Naive B cell (primary cell): ENCODE measurements around the gene IMMP2L. TPM values are rescaled to one million over a fixed set of nuclear protein-coding genes. Genes with fewer than 3 reads are reported as not detected.
"Not testable (repeated sequence)": the region's sequence is repeated elsewhere in the genome, so short reads cannot be mapped to it uniquely, and the experiment has no call there.

ENCODE experiments used
- ATAC-seq, 2 donors: fragments of 150-1000 bp; cut with Tn5 transposase; 2 replicates each; pipeline ENCODE4 v1.10.0; 2021; ENCODE audit warnings: low read depth in 2 of 2, mild to moderate bottlenecking in 2 of 2, moderate library complexity in 2 of 2
- DNase-seq: peaks from one replicate; pipeline ENCODE4 v3.0.0; 2022
- H3K27ac Mint-ChIP-seq, 6 donors: one replicate each; pipeline ENCODE4 v1.8.0; 2020 to 2022; ENCODE audit warnings: mild to moderate bottlenecking in 6 of 6, mixed read lengths in 6 of 6, moderate library complexity in 5 of 6, inconsistent platforms in 2 of 6
- H3K27me3 Mint-ChIP-seq, 3 donors: one replicate each; pipeline ENCODE4 v1.8.0; 2021 to 2022; ENCODE audit warnings: mixed read lengths in 3 of 3, mild to moderate bottlenecking in 1 of 3
- H3K36me3 Mint-ChIP-seq, 2 donors: one replicate each; pipeline ENCODE4 v1.8.0; 2020 to 2022; ENCODE audit warnings: mixed read lengths in 2 of 2, inconsistent platforms in 1 of 2, mild to moderate bottlenecking in 1 of 2
- H3K4me1 Mint-ChIP-seq, 3 donors: one replicate each; pipeline ENCODE4 v1.8.0; 2020 to 2022; ENCODE audit warnings: mixed read lengths in 3 of 3, inconsistent platforms in 1 of 3, mild to moderate bottlenecking in 1 of 3, moderate library complexity in 1 of 3
- H3K4me3 Mint-ChIP-seq, 8 donors: one replicate each; pipeline ENCODE4 v1.8.0; 2020 to 2022; ENCODE audit warnings: mild to moderate bottlenecking in 8 of 8, mixed read lengths in 8 of 8, moderate library complexity in 8 of 8, inconsistent platforms in 2 of 8
- H3K9me3 Mint-ChIP-seq, 7 donors: one replicate each; pipeline ENCODE4 v1.8.0; 2020 to 2022; ENCODE audit warnings: mixed read lengths in 7 of 7, mild to moderate bottlenecking in 5 of 7, inconsistent platforms in 2 of 7, moderate library complexity in 1 of 7
- polyA plus RNA-seq, 6 donors: library from polyadenylated mRNA; unstranded; fragments of 300-500 nt; fragmentation: Illumina TruSeq; gene quantifications; one replicate each; pipeline ENCODE4 v1.2.3, GENCODE V29; 2021; ENCODE audit warnings: low read depth in 6 of 6

Gene IMMP2L
- polyA plus RNA-seq, 6 donors from 2014 or later = 14.9 to 34.0 (median 25.9) TPM

DNA sequence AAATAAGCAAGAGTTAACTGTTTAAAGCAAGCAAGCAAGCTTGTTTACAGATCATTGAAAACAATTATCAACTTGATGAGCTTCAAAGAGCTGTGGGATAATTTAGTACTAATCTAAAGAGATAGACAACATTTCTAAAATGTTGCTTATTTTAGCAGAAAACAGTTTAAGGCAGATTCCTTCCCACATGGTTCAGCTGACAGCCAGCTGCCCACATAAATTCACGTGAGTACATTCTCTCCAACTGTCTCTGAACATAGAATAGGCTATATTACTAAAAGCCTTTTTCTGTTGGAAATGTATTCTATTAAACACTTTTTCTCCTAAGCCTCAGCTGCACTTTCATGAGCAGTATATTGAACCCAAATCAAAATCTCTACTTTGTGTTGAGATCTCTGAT, 297.3 kb downstream of the IMMP2L start:
- ATAC-seq (no peak), DNase-seq (no peak)
- H3K36me3 Mint-ChIP-seq = peaks cover 0 to 11% of the 10 kb centered on the region in 2 donors
- no peaks in the 10 kb centered on the region for H3K4me1 Mint-ChIP-seq
- no peak overlapping the region for H3K27ac Mint-ChIP-seq
- H3K27me3 Mint-ChIP-seq = no peaks in the 10 kb centered on the region
- H3K9me3 Mint-ChIP-seq = no peaks in the 10 kb centered on the region
- no peak overlapping the region for H3K4me3 Mint-ChIP-seq

GRCh38 chr7:111264111-111264868, 298.0 kb downstream of the IMMP2L start:
- no peaks in the 10 kb centered on the region for H3K4me1 Mint-ChIP-seq
- no peak overlapping the region for H3K27ac Mint-ChIP-seq
- H3K4me3 Mint-ChIP-seq = no peak overlapping the region
- ATAC-seq (no peak), DNase-seq (no peak)
- H3K9me3 Mint-ChIP-seq = no peaks in the 10 kb centered on the region
- H3K27me3 Mint-ChIP-seq = no peaks in the 10 kb centered on the region
- H3K36me3 Mint-ChIP-seq = peaks cover 0 to 11% of the 10 kb centered on the region in 2 donors

DNA sequence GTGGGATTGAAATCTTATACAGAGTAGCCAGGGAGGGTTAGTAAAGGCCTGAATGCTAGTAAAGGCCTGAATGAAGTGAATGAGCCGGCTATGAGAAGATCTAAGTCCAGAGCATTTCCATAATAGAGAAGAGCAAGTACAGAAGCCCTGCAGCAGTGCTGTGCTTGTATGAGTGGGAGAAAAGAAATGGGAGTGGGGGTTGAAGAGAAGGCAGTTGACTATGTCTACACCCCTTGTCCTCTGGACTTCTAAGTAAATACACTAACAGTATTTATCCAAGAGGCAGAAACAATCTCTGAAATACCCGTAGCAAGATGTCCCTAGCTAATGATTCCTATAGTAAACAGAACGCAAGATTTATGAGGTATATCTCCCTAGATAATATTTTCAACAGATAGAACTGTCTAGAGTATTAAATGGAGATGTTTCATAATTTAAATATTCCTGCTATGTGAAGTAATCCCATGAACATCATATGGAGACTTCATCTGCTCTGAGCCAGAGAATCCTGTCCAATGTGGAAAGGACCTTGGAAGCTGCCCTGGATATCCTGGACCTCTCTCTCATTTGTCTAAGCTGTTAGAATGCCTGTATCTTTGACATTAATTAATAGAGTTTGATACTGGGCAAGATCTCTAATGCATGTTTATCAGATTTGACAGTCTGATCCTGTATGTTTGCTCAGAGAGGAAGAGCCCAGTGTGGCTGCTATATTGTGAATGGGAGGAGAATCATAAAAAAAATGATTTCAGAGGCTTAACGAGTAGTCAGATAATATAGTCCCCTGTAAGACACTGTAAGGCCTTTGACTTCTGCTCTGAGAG, 299.8 kb downstream of the IMMP2L start:
- no peak for DNase-seq
- H3K4me1 Mint-ChIP-seq = no peaks in the 10 kb centered on the region
- no peaks in the 10 kb centered on the region for H3K27me3 Mint-ChIP-seq
- H3K9me3 Mint-ChIP-seq = no peaks in the 10 kb centered on the region
- ATAC-seq = no peak
- H3K4me3 Mint-ChIP-seq = no peak overlapping the region
- H3K36me3 Mint-ChIP-seq = peaks cover 0 to 6% of the 10 kb centered on the region in 2 donors
- H3K27ac Mint-ChIP-seq = no peak overlapping the region

GRCh38 chr7:111261496-111261895, 300.8 kb downstream of the IMMP2L start:
- Mint-ChIP-seq H3K9me3 (no peaks in the 10 kb centered on the region), H3K4me1 (no peaks in the 10 kb centered on the region), H3K4me3 (no peak overlapping the region), H3K36me3 (peaks cover 0 to under 1% of the 10 kb centered on the region in 2 donors), H3K27me3 (no peaks in the 10 kb centered on the region), H3K27ac (no peak overlapping the region)
- no peak for DNase-seq
- no peak for ATAC-seq

GRCh38 chr7:111259991-111260390, 302.3 kb downstream of the IMMP2L start:
- H3K4me3 Mint-ChIP-seq = no peak overlapping the region
- no peaks in the 10 kb centered on the region for H3K27me3 Mint-ChIP-seq
- no peak for ATAC-seq
- no peaks in the 10 kb centered on the region for H3K9me3 Mint-ChIP-seq
- no peaks in the 10 kb centered on the region for H3K4me1 Mint-ChIP-seq
- no peak for DNase-seq
- H3K27ac Mint-ChIP-seq = no peak overlapping the region
- H3K36me3 Mint-ChIP-seq = no peaks in the 10 kb centered on the region

- Mint-ChIP-seq H3K36me3 (peaks cover under 1 to 2% of the 10 kb centered on the region in 2 donors), H3K27ac (no peak overlapping the region), H3K4me3 (no peak overlapping the region), H3K4me1 (peaks cover 0 to 5% (median 0%) of the 10 kb centered on the region in 3 donors), H3K27me3 (no peaks in the 10 kb centered on the region), H3K9me3 (peaks cover 0 to 10% (median 6%) of the 10 kb centered on the region in 7 donors)
- no peak for DNase-seq
- ATAC-seq = no peak
These were observed 305.9 kb downstream of the IMMP2L start for GRCh38 chr7:111256391-111256790.

DNA sequence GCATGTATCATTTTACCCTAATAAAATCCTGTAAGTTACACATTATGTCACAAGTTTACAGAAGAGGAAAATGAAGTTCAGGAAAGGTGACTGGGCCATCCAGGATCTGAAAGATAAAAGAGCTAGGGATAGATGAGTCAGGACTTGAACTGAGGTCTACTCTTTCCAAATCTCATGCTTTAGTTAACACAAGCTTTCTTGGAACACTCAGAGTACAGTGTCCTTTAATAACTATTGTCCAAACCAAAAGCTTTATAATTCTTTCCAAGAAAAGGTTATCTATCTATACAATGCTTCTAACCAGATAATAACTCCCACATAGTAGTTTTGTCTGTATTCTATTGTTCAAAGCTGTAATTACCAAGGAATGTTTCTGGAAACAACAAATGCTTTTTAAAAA, 306.7 kb downstream of the IMMP2L start:
- no peak overlapping the region for H3K27ac Mint-ChIP-seq
- peaks cover 0 to 5% (median 0%) of the 10 kb centered on the region in 3 donors for H3K4me1 Mint-ChIP-seq
- peaks cover 0 to 17% (median 12%) of the 10 kb centered on the region in 7 donors for H3K9me3 Mint-ChIP-seq
- DNase-seq = no peak
- no peak overlapping the region for H3K4me3 Mint-ChIP-seq
- H3K27me3 Mint-ChIP-seq = no peaks in the 10 kb centered on the region
- no peak for ATAC-seq
- peaks cover 9 to 10% of the 10 kb centered on the region in 2 donors for H3K36me3 Mint-ChIP-seq

- DNase-seq, H3K4me3 Mint-ChIP-seq, ATAC-seq, H3K27me3 Mint-ChIP-seq, H3K27ac Mint-ChIP-seq, H3K4me1 Mint-ChIP-seq: not testable (repeated sequence)
- H3K9me3 Mint-ChIP-seq = peaks cover 0 to 22% (median 12%) of the 10 kb centered on the region in 7 donors
- H3K36me3 Mint-ChIP-seq = peaks cover 17 to 23% of the 10 kb centered on the region in 2 donors
These were observed 310.9 kb downstream of the IMMP2L start for GRCh38 chr7:111251365-111251764.

GRCh38 chr7:111249807-111250206, 312.5 kb downstream of the IMMP2L start:
- not testable (repeated sequence) for H3K4me1 Mint-ChIP-seq, H3K27ac Mint-ChIP-seq, H3K4me3 Mint-ChIP-seq, DNase-seq, H3K27me3 Mint-ChIP-seq, ATAC-seq
- H3K36me3 Mint-ChIP-seq = peaks cover 17 to 23% of the 10 kb centered on the region in 2 donors
- peaks cover 0 to 22% (median 12%) of the 10 kb centered on the region in 7 donors for H3K9me3 Mint-ChIP-seq

- ATAC-seq (no peak), DNase-seq (no peak)
- Mint-ChIP-seq H3K9me3 (no peaks in the 10 kb centered on the region), H3K27ac (peak overlapping the region in 1 of 6 donors; percentile 16), H3K4me1 (peaks cover 9 to 19% (median 9%) of the 10 kb centered on the region in 3 donors), H3K4me3 (no peak overlapping the region), H3K27me3 (no peaks in the 10 kb centered on the region), H3K36me3 (no peaks in the 10 kb centered on the region)
These were observed 320.0 kb downstream of the IMMP2L start for GRCh38 chr7:111242141-111242755.

DNA sequence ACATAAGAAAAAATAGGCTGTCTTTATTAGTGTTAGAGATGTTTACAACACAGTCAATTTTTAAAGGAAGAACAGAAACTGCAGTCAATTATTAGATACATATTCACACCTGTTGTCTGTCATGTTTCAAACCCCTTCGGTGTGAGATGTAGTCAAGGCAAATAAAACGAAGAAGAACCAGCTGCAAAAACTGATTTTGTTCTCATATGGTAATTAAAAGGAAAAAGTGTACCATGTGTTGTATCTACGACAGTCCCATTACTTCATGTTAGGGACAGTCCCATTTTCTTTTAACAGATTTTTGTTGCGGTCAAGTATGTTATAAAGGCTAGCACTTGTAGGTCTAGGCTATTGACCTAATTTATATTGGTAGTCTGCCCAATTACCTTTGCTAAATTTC, 321.9 kb downstream of the IMMP2L start:
- H3K4me3 Mint-ChIP-seq = no peak overlapping the region
- peaks cover 7 to 8% of the 10 kb centered on the region in 2 donors for H3K36me3 Mint-ChIP-seq
- no peaks in the 10 kb centered on the region for H3K27me3 Mint-ChIP-seq
- H3K4me1 Mint-ChIP-seq = peaks cover 9 to 19% (median 9%) of the 10 kb centered on the region in 3 donors
- no peak overlapping the region for H3K27ac Mint-ChIP-seq
- H3K9me3 Mint-ChIP-seq = peaks cover 0 to 4% (median 0%) of the 10 kb centered on the region in 7 donors
- ATAC-seq = peak in 1 of 2 donors; percentile 18
- no peak for DNase-seq

- ATAC-seq = no peak
- H3K4me1 Mint-ChIP-seq = peaks cover 9 to 19% (median 9%) of the 10 kb centered on the region in 3 donors
- peaks cover 0 to 4% (median 0%) of the 10 kb centered on the region in 7 donors for H3K9me3 Mint-ChIP-seq
- H3K27ac Mint-ChIP-seq = peak overlapping the region in 1 of 6 donors; percentile 10
- peaks cover 9% of the 10 kb centered on the region in 2 donors for H3K36me3 Mint-ChIP-seq
- peak overlapping the region in 1 of 8 donors; percentile 22 for H3K4me3 Mint-ChIP-seq
- no peak for DNase-seq
- H3K27me3 Mint-ChIP-seq = no peaks in the 10 kb centered on the region
These were observed 322.9 kb downstream of the IMMP2L start for GRCh38 chr7:111239437-111239836.

DNA sequence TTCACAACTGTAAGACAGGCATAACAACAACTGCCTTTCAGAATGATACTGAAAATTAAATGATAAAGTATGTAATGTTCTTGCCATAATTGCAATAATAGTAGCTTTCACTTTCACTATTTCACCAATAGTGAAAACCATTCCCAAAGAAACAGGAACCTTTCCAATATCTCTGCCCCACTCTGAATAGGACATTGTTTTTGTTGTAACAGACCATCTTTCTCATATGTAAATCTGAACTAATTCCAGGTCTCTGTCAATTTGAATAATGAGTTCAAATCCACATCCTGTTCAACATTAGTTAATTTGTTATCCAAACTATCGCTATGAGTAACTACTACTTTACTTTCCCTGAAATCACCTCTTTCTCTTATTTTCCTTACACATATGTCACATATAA, 323.4 kb downstream of the IMMP2L start:
- Mint-ChIP-seq H3K9me3 (peaks cover 0 to 4% (median 0%) of the 10 kb centered on the region in 7 donors), H3K27me3 (no peaks in the 10 kb centered on the region), H3K36me3 (peaks cover 9% of the 10 kb centered on the region in 2 donors), H3K4me1 (peaks cover 9 to 19% (median 9%) of the 10 kb centered on the region in 3 donors), H3K4me3 (peak overlapping the region in 2 of 8 donors; percentile 22 to 55), H3K27ac (no peak overlapping the region)
- no peak for ATAC-seq
- DNase-seq = no peak
